HG03039 (cell line): ENCODE data around the gene PPP2R2C.

Experiments used
- ATAC-seq: cut with Tn5 transposase; IDR thresholded peaks from one replicate; pipeline ENCODE4 v1.9.1; 2021; ENCODE audit warnings: mild to moderate bottlenecking, moderate library complexity; ENCODE audit not compliant: unreplicated experiment

PPP2R2C gene

GRCh38 chr4:6449746-6450369, 22.6 kb downstream of the PPP2R2C start:
- no peak for ATAC-seq

GRCh38 chr4:6449335-6449734, 23.1 kb downstream of the PPP2R2C start:
- ATAC-seq: no peak

DNA sequence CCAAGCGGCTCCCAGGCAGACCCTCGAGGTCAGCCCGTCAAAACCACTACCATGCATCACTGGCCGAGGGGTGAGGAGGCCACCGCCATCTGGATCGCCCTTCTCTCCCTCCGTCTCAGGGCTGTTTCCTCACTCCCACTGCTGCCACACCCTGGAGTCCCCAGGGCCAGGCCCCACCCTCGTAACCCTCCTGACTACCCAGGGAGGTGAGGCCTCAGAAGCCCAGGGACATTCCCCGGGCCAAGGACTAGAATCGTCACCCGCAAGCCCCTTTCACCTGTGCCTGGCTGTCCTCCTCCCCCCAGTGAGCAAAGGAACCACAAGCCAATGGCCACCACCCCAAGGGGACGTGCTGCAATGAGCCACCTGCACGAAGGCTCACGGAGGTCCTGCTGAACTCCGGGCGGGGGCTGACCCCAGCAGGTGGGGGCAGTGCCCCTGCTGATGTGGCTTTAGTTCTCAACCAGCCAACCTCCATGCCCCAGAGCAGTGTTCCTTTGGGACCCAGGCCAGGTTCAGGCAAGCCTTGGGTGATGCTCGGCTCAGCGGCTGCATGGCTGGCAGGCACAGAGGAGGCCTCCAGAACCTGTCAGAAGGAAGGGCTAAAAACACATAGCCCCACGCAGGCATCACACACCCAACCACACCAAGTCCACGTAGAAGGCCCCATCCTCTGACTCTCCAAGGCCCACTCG, 23.8 kb downstream of the PPP2R2C start:
- ATAC-seq: no peak

DNA sequence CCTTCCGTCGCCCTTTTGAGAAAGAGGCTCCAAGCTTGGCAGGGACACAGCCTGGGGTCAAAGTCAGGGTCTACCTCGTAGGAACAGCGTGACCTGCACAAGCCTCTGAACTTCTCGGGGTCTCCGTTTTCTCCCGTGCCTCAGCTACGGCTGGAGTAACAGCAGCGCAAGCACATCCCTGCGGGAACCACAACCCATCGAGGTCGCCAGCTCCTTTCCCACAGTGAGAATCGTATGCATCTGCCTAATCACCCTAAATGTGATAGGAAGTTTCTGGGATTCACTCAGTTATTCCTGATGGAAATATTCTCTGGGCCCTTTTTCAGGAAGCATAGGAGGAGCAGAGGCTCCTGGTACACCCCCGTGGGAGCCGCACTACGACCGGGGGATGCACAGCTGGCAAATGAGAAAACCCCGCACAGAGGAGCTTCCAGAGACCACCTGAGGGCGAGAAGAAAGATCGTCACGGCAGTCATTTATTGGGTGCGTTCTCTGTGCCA, 24.7 kb downstream of the PPP2R2C start:
- no peak for ATAC-seq

DNA sequence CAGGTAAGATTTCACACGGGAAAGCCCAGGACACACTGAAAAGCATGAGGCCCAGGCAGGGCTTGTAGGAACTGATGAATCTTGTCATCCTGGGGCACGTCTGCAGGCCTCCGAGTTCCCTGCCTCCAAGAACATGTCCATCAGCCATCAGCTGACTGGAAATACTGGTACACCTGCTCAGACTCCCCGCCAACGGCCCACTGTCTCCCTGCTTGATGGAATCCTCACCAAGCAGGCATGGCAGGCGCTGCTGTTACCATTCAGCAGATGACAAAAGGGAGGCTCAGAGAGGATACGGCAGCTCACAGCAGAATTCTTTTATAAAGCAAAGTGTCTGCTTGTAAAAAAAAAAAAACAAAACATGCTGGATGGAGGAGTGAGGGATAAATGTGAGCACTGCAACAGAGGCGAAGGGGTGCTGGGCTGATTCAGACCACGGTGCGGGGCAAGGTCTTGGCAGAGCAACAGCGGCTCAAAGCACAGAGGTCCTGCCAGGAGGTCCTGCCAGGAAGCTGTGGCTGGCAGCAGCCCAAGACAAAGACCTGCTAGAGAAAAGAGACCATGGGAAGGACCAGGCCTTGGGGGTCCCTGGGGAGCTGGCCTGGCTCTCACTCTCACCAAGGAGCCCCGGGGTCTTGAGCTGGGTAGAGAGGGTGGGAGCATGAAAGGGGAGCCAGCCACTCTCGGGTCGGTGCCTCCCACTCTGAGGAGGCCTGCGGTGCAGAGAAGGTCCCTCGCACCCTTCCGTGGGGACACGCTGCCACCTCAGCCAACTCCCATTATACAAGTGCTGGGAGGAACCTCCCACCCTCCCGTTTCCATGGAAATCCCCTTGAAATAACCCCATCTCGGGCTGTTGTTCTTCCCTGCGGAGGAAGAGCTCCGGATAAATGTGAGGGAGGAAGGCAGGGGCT, 25.6 kb downstream of the PPP2R2C start:
- ATAC-seq: no peak

DNA sequence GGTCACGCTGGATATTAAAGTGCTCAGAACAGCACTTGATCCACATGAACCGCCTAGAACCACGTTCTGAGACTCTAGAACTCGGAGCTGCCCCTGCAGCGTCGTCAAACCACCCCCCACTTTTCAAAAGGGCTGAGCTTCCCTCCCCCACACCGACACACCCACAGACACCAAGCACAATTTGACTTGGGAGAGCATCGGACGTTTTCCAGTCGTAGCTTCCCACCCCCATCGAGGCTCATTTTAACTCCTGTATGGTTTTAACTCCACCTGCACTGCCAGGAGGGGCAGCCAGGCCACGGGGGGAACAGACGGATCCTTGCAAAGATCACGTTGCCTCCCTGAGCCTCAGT, 26.3 kb downstream of the PPP2R2C start:
- no peak for ATAC-seq

DNA sequence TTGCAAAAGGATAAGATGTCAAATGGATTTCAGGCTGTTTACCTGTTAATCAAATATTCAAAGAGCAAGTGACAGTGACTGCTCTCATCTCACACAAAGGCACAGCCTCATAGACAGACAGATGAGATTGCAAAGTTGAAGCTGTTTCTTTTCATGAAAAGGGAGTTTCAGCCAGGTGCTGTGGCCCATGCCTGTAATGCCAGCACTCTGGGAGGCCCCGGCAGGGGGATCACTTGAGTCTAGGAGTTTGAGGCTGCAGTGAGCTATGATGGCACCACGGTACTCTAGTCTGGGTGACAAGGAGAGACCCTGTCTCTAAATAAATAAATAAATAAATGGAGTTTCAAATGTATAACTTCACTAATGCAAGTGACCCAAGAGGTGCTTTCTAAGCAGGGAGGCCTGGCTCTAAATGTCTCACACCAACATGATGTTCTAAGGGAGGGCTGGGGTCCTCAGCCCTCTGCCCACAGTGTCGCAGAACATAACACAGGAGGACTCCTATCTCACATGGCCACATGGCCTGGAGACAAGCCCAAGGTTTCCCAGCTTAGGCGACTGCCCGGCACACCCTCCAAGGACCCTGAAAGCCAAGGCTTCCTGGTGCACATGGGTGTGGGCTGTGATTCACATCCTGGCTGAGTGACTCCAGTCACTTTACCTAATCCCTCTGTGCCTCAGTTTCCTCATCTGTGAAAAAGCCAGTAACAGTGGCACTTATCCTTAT, 26.8 kb downstream of the PPP2R2C start:
- ATAC-seq: no peak

DNA sequence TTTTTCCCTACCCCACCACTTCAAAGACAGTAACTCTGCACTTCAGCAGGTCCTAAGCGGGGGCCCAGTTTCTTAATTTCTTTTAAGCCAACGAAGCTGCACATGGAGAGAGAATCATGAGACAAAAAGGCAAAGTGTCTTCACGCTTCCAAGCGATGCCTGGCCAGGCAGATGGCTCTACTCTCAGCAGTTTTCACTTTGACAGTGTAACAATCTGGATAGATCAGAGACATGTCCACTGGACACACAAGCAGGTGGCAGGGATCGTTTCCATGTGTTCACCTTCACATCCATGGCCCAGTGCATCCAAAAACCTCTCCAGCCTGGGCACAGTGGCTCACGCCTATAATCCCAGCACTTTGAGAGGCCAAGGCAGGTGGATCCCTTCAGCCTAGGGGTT, 27.8 kb downstream of the PPP2R2C start:
- no peak for ATAC-seq

- ATAC-seq: no peak
Measured at GRCh38 chr4:6443035-6444023, 29.1 kb downstream of the PPP2R2C start.

DNA sequence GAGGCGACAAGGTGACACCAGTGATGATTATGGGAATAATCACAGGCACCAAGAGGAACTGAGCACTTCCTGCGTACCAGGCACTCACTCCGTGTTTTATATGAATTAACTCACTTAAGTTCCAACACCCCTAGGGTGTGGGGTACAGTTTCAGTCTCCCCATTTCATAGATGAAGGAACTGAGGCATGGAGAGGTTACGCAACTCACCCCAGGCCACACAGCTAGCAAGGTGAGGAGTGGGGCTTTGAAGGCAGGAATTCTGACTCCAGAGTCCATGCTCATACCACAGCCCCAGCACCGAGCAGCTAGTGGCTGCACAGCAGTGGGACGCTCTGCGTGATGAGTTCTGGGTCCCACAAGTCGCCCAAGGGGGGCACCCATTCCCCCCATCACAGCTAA, 29.9 kb downstream of the PPP2R2C start:
- ATAC-seq: no peak

DNA sequence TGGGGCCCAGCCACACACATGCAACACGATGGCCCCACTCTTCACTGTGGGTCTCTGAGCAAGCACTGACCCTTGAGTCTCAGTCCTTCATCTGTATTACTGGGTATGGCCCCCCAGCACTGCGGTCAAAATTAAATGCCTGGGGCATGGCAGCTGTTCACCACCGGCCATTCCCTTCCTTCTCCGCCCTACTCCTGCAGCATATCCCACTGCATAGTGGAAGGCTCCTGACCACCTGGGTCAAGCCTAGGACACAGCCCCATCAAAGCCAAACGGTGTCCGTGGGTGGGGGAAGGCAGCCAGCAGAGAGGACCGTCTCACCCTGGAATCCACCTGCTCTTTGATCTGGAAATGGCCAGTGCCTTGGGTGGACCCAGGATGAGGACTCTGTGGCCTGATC, 30.7 kb downstream of the PPP2R2C start:
- ATAC-seq: no peak

DNA sequence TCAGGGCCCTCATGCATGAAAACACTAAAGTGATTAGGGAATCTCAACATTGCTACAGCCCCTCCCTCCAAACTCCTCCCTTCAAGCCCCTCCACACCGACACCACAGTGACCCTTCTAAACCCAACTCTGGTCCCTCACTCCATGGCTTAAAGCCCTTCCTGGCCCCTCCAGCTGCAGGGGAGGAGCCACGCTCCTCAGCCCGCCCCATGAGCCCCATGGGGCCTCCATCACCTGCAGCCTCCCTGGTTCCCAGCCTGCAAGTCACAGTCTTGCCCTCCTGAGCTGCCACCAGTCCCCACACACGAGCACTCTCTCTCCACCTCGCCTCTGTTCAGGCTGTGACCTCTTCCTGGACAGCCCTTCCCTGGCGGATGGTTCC, 31.2 kb downstream of the PPP2R2C start:
- no peak for ATAC-seq

DNA sequence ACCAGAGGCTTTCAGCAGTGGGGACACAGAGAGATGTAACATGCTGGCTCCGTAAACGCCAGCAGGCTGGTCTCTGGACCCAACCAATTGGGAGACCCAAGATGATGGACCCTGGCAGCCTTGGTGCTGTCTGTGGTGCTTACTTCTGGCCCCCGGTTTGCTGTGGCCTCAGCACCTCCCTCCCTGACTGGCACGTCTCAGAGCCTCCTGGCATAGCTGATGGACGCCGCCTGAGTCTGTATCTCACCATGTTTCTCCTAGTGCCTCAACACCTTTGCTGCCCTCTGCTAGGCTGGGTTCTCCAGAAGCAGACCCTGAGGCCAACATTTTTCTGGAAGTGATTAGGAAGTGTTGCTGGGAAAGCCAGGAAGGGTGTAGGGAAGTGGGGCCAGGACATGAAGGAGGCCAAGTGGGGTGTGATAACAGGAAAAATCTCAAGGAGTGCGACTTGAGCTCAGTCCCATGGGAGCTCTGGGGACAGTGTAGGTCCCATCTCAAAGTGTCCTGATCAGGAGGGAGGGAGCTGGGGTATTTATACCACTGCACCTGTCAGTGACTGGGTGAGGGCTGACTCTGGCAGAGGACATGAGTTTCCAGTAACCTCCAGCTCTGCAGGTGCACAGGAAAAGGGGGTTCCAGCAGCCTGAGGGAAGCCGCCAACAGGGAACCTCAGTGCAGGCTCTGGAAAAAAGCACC, 31.8 kb downstream of the PPP2R2C start:
- ATAC-seq: no peak

GRCh38 chr4:6439120-6439762, 33.2 kb downstream of the PPP2R2C start:
- no peak for ATAC-seq

- no peak for ATAC-seq
Measured at GRCh38 chr4:6437826-6438238, 34.6 kb downstream of the PPP2R2C start.

DNA sequence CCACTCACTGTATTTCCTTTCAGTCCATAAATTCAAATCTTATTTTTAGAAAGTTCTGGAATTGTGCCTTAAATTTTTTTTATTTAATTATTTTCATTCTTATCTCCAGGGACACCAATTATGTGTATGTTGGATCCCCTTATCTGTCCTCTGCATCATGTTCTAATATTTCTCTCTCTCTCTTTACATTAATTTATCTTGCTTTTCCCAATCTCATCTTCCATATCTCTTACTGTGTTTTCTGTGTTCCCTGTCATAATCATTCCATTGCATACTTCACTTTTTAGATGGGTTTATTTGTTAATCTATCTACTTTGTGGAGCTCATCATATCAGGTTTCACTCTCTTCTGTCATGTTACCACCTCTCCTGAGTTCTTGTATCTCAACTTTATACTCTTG, 37.4 kb downstream of the PPP2R2C start:
- ATAC-seq: no peak

- no peak for ATAC-seq
Measured at GRCh38 chr4:6430927-6431326, 41.5 kb downstream of the PPP2R2C start.

DNA sequence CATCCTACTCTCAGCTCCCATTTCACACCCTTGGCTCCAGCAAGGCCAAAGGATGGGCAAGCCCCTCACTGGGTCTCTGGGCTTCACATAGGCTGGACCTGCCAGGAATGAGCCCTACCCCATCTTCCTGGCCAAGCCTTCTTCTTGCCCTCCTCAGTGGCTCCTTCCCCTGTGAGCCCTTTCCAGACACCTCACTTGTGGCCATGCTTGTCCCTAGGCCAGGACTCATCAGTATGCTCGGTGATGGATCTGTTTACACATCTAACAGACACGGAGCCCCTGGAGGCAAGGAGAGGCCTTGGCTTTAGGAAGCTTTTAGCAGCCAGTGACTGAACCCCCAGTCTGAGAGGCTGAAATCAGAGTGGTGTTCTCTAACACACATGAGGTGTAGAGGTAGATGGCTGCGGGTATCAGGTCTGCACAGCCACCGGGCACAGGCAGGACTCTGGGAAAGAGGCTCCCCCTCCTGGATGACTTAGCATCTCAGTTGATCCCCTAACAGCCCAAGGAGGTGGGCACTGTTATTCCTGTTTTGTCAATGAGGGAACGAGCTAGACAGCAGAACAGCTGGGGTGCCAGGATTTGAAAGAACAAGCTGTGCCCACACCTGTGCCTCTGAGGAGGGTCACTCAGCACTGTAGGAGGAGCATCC, 44.8 kb downstream of the PPP2R2C start:
- no peak for ATAC-seq
